Ovary (tissue), 9 donors: ENCODE measurements around the gene ITPK1. TPM values are rescaled to one million over a fixed set of nuclear protein-coding genes. Genes with fewer than 3 reads are reported as not detected.

Source experiments
- DNase-seq, 5 donors: peaks; one replicate each; pipeline ENCODE4 v3.0.0-alpha.2; 2019 to 2020
- H3K27ac ChIP-seq, 2 donors: fragments of 200-600 bp; one replicate each; pipeline versions ENCODE4 v1.5.1 to v1.8.0; 2019 to 2022
- H3K27me3 ChIP-seq: fragments of 200-600 bp; one replicate; pipeline ENCODE4 v1.8.0; 2022
- H3K36me3 ChIP-seq: fragments of 200-600 bp; sonication (generic); one replicate; pipeline ENCODE4 v1.5.1; 2019
- H3K4me1 ChIP-seq: one replicate; pipeline ENCODE4 v1.8.1; 2013; ENCODE audit warnings: mild to moderate bottlenecking, moderate library complexity; ENCODE audit not compliant: insufficient read depth
- H3K4me3 ChIP-seq: fragments of 200-600 bp; sonication (generic); one replicate; pipeline ENCODE4 v1.5.1; 2017
- H3K9me3 ChIP-seq, 2 donors: fragments of 200-600 bp in 1 of 2; sonication (generic) in 1 of 2; one replicate each; pipeline versions ENCODE4 v1.5.1 to v1.8.1; 2013 to 2019; ENCODE audit warnings: mild to moderate bottlenecking in 1 of 2, moderate library complexity in 1 of 2
- CTCF ChIP-seq, 3 donors: fragments of 450-650 bp in 2 of 3; fragments of 200-600 bp in 1 of 3; IDR thresholded peaks; one replicate each; pipeline versions ENCODE4 v1.5.1 to v1.8.0; 2016 to 2022; ENCODE audit warnings: antibody characterized with exemption in 3 of 3, mild to moderate bottlenecking in 1 of 3
- EP300 ChIP-seq: sonication (generic); formaldehyde crosslinking; IDR thresholded peaks from one replicate; pipeline ENCODE4 v1.6.1; 2017; ENCODE audit warnings: antibody characterized with exemption
- POLR2A ChIP-seq: fragments of 450-650 bp; IDR thresholded peaks from one replicate; pipeline ENCODE4 v1.6.1; 2017; ENCODE audit warnings: antibody characterized with exemption, mild to moderate bottlenecking, moderate library complexity
- WGBS, 3 donors: extraction: QIAGEN DNeasy Blood & Tissue Kit in 1 of 3; methylation state at CpG; one replicate each; pipeline versions ENCODE4 v1.1.5 to v1.1.7; 2013 to 2017; 5-methylcytosine and 5-hydroxymethylcytosine counted together
- intact Hi-C, 4 donors: fragments of 100-400 bp; cut with DNase I; formaldehyde crosslinking; loops; one replicate each; pipeline versions ENCODE4 v1.11.0 to v1.15.1; 2022 to 2023
- polyA plus RNA-seq, 2 donors: library from polyadenylated mRNA; stranded (reverse); fragments of 200-250 nt in 1 of 2; fragments of 350-450 nt in 1 of 2; fragmentation: Illumina TruSeq in 1 of 2; extraction: RNeasy Lipid Tissue Mini Kit (QIAGEN cat#74804) in 1 of 2; gene quantifications; one replicate each; pipeline ENCODE4 v1.2.3, GENCODE V29; 2013 to 2014
- total RNA-seq, 7 donors: library from RNA; depleted of rRNA in 2 of 7; stranded (reverse); fragments of >200 nt in 2 of 7; fragmentation: NEBNext Ultra II Directional in 3 of 7; extraction: Animal tissue kit (Norgen Biotek cat#: 25700) in 3 of 7; gene quantifications; one replicate each; pipeline versions ENCODE4 v1.1.0 to v1.2.4, GENCODE V29; 2016 to 2023
- donor health status: DM: no; HTN: no; CAD: no; lungs with moderate emphysema.
- donor health status: DM: no; HTN: no; CAD: no.
- donor health status: Bipolar disorder and iron deficiency.
- donor health status: DM: yes; HTN: yes; CAD: no.
- donor health status: DM: no; HTN: no; CAD: no.
- donor health status: DM: yes; HTN: yes; CAD: no.

The ITPK1 gene
- total and polyA plus RNA-seq, 9 donors: 23.6 to 57.8 (median 49.3) TPM

GRCh38 chr14:93012506-93012905, 103.2 kb downstream of the ITPK1 start:
- intact Hi-C loops: no loop called here
- H3K9me3 ChIP-seq: no peaks in the 10 kb centered on the region
- H3K36me3 ChIP-seq: no peaks in the 10 kb centered on the region
- H3K27me3 ChIP-seq: no peaks in the 10 kb centered on the region
- no peak for DNase-seq
- WGBS, 3 donors: 81 to 92% (median 87%) methylated on average over 7 of the region's 7 CpGs
- H3K4me1 ChIP-seq: peaks cover 24% of the 10 kb centered on the region
- no peak for TF ChIP-seq CTCF (IDR thresholded peaks at IDR 0.05)
- no peak for TF ChIP-seq POLR2A
- TF ChIP-seq EP300: no peak
- H3K27ac ChIP-seq: no peak overlapping the region
- H3K4me3 ChIP-seq: no peak overlapping the region

- TF ChIP-seq EP300 (no peak), POLR2A (no peak), CTCF (IDR thresholded peaks at IDR 0.05) (no peak)
- Histone ChIP-seq H3K9me3 (no peaks in the 10 kb centered on the region), H3K4me3 (no peak overlapping the region), H3K27me3 (no peaks in the 10 kb centered on the region), H3K36me3 (no peaks in the 10 kb centered on the region), H3K4me1 (peaks cover 29% of the 10 kb centered on the region), H3K27ac (no peak overlapping the region)
- DNase-seq: no peak
- intact Hi-C loops: no loop called here
- 95 to 97% (median 95%) methylated on average over 22 of the region's 22 CpGs for WGBS, 3 donors
Observed at GRCh38 chr14:93011650-93012325, 103.9 kb downstream of the ITPK1 start.

GRCh38 chr14:93011141-93011529, 104.6 kb downstream of the ITPK1 start:
- no peaks in the 10 kb centered on the region for H3K9me3 ChIP-seq
- H3K36me3 ChIP-seq: no peaks in the 10 kb centered on the region
- DNase-seq: no peak
- no peaks in the 10 kb centered on the region for H3K27me3 ChIP-seq
- TF ChIP-seq CTCF (IDR thresholded peaks at IDR 0.05) (no peak), POLR2A (no peak), EP300 (no peak)
- no peak overlapping the region for H3K27ac ChIP-seq
- intact Hi-C loops: no loop called here
- H3K4me1 ChIP-seq: peaks cover 34% of the 10 kb centered on the region
- H3K4me3 ChIP-seq: no peak overlapping the region
- WGBS, 3 donors: 83 to 89% (median 88%) methylated on average over 10 of the region's 10 CpGs

GRCh38 chr14:93010522-93011140, 105.1 kb downstream of the ITPK1 start:
- Histone ChIP-seq H3K4me1 (peaks cover 34% of the 10 kb centered on the region), H3K9me3 (no peaks in the 10 kb centered on the region), H3K27me3 (no peaks in the 10 kb centered on the region), H3K27ac (no peak overlapping the region), H3K36me3 (no peaks in the 10 kb centered on the region), H3K4me3 (no peak overlapping the region)
- no peak for TF ChIP-seq EP300
- TF ChIP-seq POLR2A: no peak
- no peak for TF ChIP-seq CTCF (IDR thresholded peaks at IDR 0.05)
- WGBS, 3 donors: 87 to 95% (median 91%) methylated on average over 13 of the region's 13 CpGs
- intact Hi-C loops: no loop called here
- no peak for DNase-seq
